ENCODE measurements around the gene KRTAP5-1. TPM values are rescaled to one million over a fixed set of nuclear protein-coding genes. Genes with fewer than 3 reads are reported as not detected.

The KRTAP5-1 gene
- total and polyA plus RNA-seq, 12 donors = 0.10 TPM; not detected in 11

- H3K27ac ChIP-seq = no peak overlapping the region
- TF ChIP-seq POLR2A (IDR thresholded peaks at IDR 0.05) = no peak
- TF ChIP-seq, protein P1, sequence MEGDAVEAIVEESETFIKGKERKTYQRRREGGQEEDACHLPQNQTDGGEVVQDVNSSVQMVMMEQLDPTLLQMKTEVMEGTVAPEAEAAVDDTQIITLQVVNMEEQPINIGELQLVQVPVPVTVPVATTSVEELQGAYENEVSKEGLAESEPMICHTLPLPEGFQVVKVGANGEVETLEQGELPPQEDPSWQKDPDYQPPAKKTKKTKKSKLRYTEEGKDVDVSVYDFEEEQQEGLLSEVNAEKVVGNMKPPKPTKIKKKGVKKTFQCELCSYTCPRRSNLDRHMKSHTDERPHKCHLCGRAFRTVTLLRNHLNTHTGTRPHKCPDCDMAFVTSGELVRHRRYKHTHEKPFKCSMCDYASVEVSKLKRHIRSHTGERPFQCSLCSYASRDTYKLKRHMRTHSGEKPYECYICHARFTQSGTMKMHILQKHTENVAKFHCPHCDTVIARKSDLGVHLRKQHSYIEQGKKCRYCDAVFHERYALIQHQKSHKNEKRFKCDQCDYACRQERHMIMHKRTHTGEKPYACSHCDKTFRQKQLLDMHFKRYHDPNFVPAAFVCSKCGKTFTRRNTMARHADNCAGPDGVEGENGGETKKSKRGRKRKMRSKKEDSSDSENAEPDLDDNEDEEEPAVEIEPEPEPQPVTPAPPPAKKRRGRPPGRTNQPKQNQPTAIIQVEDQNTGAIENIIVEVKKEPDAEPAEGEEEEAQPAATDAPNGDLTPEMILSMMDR (IDR thresholded peaks at IDR 0.05) = no peak
- intact Hi-C loops (cut with DNase I) = no loop called here
Measured at GRCh38 chr11:1554981-1555712, 29.9 kb downstream of the KRTAP5-1 start.

DNA sequence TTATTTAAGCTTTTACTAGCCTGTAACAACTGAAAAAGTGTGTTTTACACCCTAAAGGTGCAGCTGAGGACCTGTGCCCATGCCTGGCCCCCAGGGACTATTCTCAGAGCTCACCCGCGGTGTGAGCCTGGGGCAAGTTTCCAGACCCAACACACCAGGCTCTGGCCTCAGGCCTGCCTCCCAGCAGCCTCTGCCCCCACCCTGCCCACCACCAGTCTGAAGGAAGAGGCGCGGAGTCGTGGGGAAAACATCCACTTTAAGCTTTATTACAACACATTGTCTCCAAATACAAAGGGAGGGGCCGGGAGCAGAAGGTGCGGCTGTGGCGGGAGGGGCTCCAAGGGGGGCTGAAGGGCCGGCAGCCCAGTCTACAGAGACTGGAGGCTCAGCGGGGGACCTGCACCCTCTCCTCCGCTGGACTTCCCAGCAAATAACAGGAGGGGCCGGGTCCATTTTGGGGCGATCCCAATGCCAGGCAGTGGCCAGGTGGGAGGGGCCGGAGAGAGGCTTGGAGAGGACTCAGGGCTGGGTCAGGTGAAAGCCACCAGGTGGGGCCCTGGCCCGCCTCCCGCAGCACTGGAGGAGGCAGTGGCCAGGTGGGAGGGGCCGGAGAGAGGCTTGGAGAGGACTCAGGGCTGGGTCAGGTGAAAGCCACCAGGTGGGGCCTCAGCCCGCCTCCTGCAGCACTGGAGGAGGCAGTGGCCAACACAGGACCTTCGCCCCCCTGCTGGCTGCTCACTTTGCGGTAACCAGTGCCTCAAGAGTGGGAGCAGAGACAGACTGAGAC lies 31.1 kb downstream of the KRTAP5-1 start:
- Histone ChIP-seq H3K4me3 (no peak overlapping the region), H3K9me3 (replicated peaks in 1 of 3) (no peaks in the 10 kb centered on the region), H3K4me1 (replicated peaks in 1 of 2) (peaks cover 8 to 10% of the 10 kb centered on the region in 2 donors), H3K27me3 (no peaks in the 10 kb centered on the region), H3K27ac (no peak overlapping the region), H3K36me3 (replicated peaks in 1 of 2) (no peaks in the 10 kb centered on the region)
- intact Hi-C loops (cut with DNase I) = no loop called here
- WGBS, 4 donors = 56 to 81% (median 70%) methylated on average over 15 to 20 of the region's 20 CpGs
- DNase-seq = no peak
- TF ChIP-seq, protein P1 (IDR thresholded peaks at IDR 0.05) = no peak
- no peak for TF ChIP-seq POLR2A (IDR thresholded peaks at IDR 0.05)

More at GRCh38 chr11:1554981-1555712, 29.9 kb downstream of the KRTAP5-1 start:
- Histone ChIP-seq H3K36me3 (replicated peaks in 1 of 2) (no peaks in the 10 kb centered on the region), H3K27me3 (no peaks in the 10 kb centered on the region), H3K4me1 (replicated peaks in 1 of 2) (peaks cover 16 to 19% of the 10 kb centered on the region in 2 donors), H3K4me3 (no peak overlapping the region), H3K9me3 (replicated peaks in 1 of 3) (no peaks in the 10 kb centered on the region)
- 79 to 91% (median 85%) methylated on average over 3 to 13 of the region's 13 CpGs for WGBS, 4 donors
- DNase-seq = no peak

DNA sequence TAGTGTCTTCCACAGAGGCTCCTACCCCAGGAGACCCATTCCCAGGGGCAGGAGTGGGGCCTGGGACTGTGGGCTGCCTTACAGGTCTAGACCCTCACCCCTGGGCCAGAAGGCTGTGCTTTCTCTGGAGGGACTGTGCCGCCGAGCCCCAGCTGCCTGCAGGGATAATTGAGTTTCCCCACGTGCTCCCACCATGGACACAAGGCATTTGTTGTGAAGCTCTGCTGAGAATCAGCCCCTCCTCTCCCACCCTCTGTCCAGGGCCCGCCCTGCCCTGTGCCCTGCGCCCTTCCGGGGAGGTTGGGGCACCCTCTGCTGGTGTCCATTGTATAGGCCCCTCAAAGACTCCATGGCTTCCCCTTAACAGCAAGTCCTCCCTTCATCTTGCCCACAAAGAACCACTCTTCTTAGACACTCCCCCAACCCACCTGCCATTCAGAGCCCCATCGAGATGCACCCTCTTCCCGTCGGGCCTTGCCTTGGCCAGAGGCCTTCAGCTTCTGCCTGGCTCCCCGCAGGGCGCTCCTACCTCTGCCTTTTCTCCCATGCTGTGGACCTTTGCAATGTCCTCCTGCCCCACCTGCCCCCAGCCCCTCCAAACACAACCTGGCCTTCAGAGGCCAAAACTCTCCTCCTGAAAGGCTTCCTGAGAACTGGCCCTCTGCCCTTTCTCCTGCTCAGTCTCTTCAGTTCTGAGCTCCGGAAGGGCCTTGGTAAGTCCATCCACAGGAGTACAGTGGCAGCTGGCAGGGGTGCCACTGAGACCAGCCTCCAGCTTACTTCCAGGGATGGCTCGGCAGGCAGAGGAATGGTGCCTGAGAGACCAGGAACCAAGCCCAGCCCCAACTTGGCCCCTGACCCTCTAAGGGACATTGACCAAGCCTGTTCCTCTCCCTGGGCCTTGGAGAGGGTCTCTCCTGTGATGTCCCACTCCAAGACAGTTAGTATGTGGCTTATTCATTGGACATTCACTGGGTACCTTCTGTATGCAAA lies 35.4 kb downstream of the KRTAP5-1 start:
- no peak for DNase-seq
- H3K27ac ChIP-seq = no peak overlapping the region
- H3K4me3 ChIP-seq = no peak overlapping the region
- WGBS, 4 donors = 87 to 93% (median 89%) methylated on average over 8 to 13 of the region's 13 CpGs
- H3K36me3 ChIP-seq (replicated peaks in 1 of 2) = no peaks in the 10 kb centered on the region
- H3K4me1 ChIP-seq (replicated peaks in 1 of 2) = peaks cover 3 to 23% of the 10 kb centered on the region in 2 donors
- peaks cover 21% of the 10 kb centered on the region for H3K27me3 ChIP-seq
- no peak for TF ChIP-seq POLR2A (IDR thresholded peaks at IDR 0.05)
- TF ChIP-seq, protein P1 (IDR thresholded peaks at IDR 0.05) = no peak
- intact Hi-C loops (cut with DNase I) = loop anchor here in 1 of 2 donors (5.0 kb wide), 1 partner anchor 78 kb away; the partner anchor contains the start of gene KRTAP5-5
- H3K9me3 ChIP-seq (replicated peaks in 1 of 3) = no peaks in the 10 kb centered on the region

All from adrenal gland (tissue), 12 donors.